ENCODE data around the gene CLIP2. TPM values are rescaled to one million over a fixed set of nuclear protein-coding genes. Genes with fewer than 3 reads are reported as not detected.

The CLIP2 gene
- total RNA-seq, 1 donor from 2014 or later, result 12.9 TPM

- peak; percentile 43 for DNase-seq (ENCODE audit: low read depth)
- TF ChIP-seq CTCF (IDR thresholded peaks at IDR 0.05; ENCODE audit: insufficient read depth, low read length, severe bottlenecking), result peak; percentile 78
- no peak for FAIRE-seq
- Histone ChIP-seq H3K27me3 (ENCODE audit: control insufficient read depth, insufficient read depth, low read length) (no peaks in the 10 kb centered on the region), H3K4me3 (ENCODE audit: low read depth, low read length) (no peak overlapping the region), H3K36me3 (ENCODE audit: control insufficient read depth, insufficient read depth, low read length) (no peaks in the 10 kb centered on the region)
Measured at GRCh38 chr7:74449809-74450397, 160.7 kb downstream of the CLIP2 start.

GRCh38 chr7:74452748-74453321 lies 163.6 kb downstream of the CLIP2 start:
- H3K27me3 ChIP-seq (ENCODE audit: control insufficient read depth, insufficient read depth, low read length), result no peaks in the 10 kb centered on the region
- no peak for TF ChIP-seq CTCF (IDR thresholded peaks at IDR 0.05; ENCODE audit: insufficient read depth, low read length, severe bottlenecking)
- H3K36me3 ChIP-seq (ENCODE audit: control insufficient read depth, insufficient read depth, low read length), result no peaks in the 10 kb centered on the region
- DNase-seq (ENCODE audit: low read depth) (no peak), FAIRE-seq (no peak)
- peak overlapping the region; percentile 68 for H3K4me3 ChIP-seq (ENCODE audit: low read depth, low read length)

GRCh38 chr7:74453322-74454011 lies 164.3 kb downstream of the CLIP2 start, which contains the start of gene GTF2IRD1:
Gene GTF2IRD1 (plus strand): TSS chr7:74453906. CDS start chr7:74508081, 54,175 bp downstream.
- no peak for FAIRE-seq
- H3K4me3 ChIP-seq (ENCODE audit: low read depth, low read length), result peak within 1 kb of the TSS; percentile 68
- no peaks in the 10 kb centered on the region for H3K27me3 ChIP-seq (ENCODE audit: control insufficient read depth, insufficient read depth, low read length)
- H3K36me3 ChIP-seq (ENCODE audit: control insufficient read depth, insufficient read depth, low read length), result no peaks in the 10 kb centered on the region
- no peak for TF ChIP-seq CTCF (IDR thresholded peaks at IDR 0.05; ENCODE audit: insufficient read depth, low read length, severe bottlenecking)
- peak; percentile 30 for DNase-seq (ENCODE audit: low read depth)

GRCh38 chr7:74454021-74454924 lies 165.1 kb downstream of the CLIP2 start:
- FAIRE-seq, result no peak
- Histone ChIP-seq H3K36me3 (ENCODE audit: control insufficient read depth, insufficient read depth, low read length) (no peaks in the 10 kb centered on the region), H3K4me3 (ENCODE audit: low read depth, low read length) (peak overlapping the region; percentile 68), H3K27me3 (ENCODE audit: control insufficient read depth, insufficient read depth, low read length) (no peaks in the 10 kb centered on the region)
- no peak for TF ChIP-seq CTCF (IDR thresholded peaks at IDR 0.05; ENCODE audit: insufficient read depth, low read length, severe bottlenecking)
- no peak for DNase-seq (ENCODE audit: low read depth)

- H3K36me3 ChIP-seq (ENCODE audit: control insufficient read depth, insufficient read depth, low read length), result no peaks in the 10 kb centered on the region
- FAIRE-seq, result no peak
- no peak for TF ChIP-seq CTCF (IDR thresholded peaks at IDR 0.05; ENCODE audit: insufficient read depth, low read length, severe bottlenecking)
- H3K27me3 ChIP-seq (ENCODE audit: control insufficient read depth, insufficient read depth, low read length), result no peaks in the 10 kb centered on the region
- H3K4me3 ChIP-seq (ENCODE audit: low read depth, low read length), result peak overlapping the region; percentile 68
- DNase-seq (ENCODE audit: low read depth), result no peak
Measured at GRCh38 chr7:74454925-74455288, 165.7 kb downstream of the CLIP2 start.

Measured in bronchial epithelial cell (primary cell).